Mesenchymal stem cell (in vitro differentiated cells and primary cell): ENCODE measurements around the gene OR5D14. TPM values are rescaled to one million over a fixed set of nuclear protein-coding genes. Genes with fewer than 3 reads are reported as not detected.

Source experiments
- DNase-seq: peaks from one replicate; pipeline ENCODE4 v3.0.0-alpha.2; 2013
- H2AFZ ChIP-seq: one replicate; pipeline ENCODE4 v1.6.1; 2013; ENCODE audit warnings: low read depth, mild to moderate bottlenecking, control low read depth, inconsistent platforms, low read length, moderate library complexity
- H2AK5ac ChIP-seq: 2 replicates; pipeline ENCODE4 v1.6.1; 2013; ENCODE audit warnings: low read length, moderate library complexity, mild to moderate bottlenecking, inconsistent platforms; ENCODE audit not compliant: severe bottlenecking
- H2BK120ac ChIP-seq: one replicate; pipeline ENCODE4 v1.6.1; 2013; ENCODE audit warnings: low read depth, mild to moderate bottlenecking, inconsistent platforms, low read length, moderate library complexity
- H2BK12ac ChIP-seq, 2 experiments: one replicate each; pipeline ENCODE4 v1.6.1; 2013; ENCODE audit warnings: inconsistent platforms in 2 of 2, low read length in 2 of 2, mild to moderate bottlenecking in 2 of 2, moderate library complexity in 2 of 2, control low read depth in 1 of 2
- H2BK15ac ChIP-seq: one replicate; pipeline ENCODE4 v1.6.1; 2013; ENCODE audit warnings: mild to moderate bottlenecking, low read depth, inconsistent platforms; ENCODE audit not compliant: poor library complexity, severe bottlenecking
- H2BK5ac ChIP-seq: 2 replicates; pipeline ENCODE4 v1.6.1; 2013; ENCODE audit warnings: low read depth, mild to moderate bottlenecking, low read length, control low read depth, inconsistent platforms; ENCODE audit not compliant: poor library complexity, severe bottlenecking
- H3K14ac ChIP-seq, 2 experiments: one replicate each; pipeline ENCODE4 v1.6.1; 2013; ENCODE audit warnings: inconsistent platforms in 2 of 2, low read length in 2 of 2, control low read depth in 1 of 2, mild to moderate bottlenecking in 1 of 2, moderate library complexity in 1 of 2
- H3K18ac ChIP-seq, 2 experiments: one replicate each; pipeline ENCODE4 v1.6.1; 2013; ENCODE audit warnings: inconsistent platforms in 2 of 2, low read length in 2 of 2, control low read depth in 1 of 2, low read depth in 1 of 2, mild to moderate bottlenecking in 1 of 2
- H3K23ac ChIP-seq, 2 experiments: one replicate each; pipeline ENCODE4 v1.6.1; 2013; ENCODE audit warnings: inconsistent platforms in 2 of 2, low read length in 2 of 2, mild to moderate bottlenecking in 2 of 2, moderate library complexity in 2 of 2, control low read depth in 1 of 2
- H3K27ac ChIP-seq: 2 replicates; pipeline ENCODE4 v1.5.1; 2013; ENCODE audit warnings: mild to moderate bottlenecking, moderate library complexity, low read length, control low read depth, inconsistent platforms; ENCODE audit not compliant: poor library complexity, severe bottlenecking
- H3K27me3 ChIP-seq, 2 experiments: 2 replicates each; pipeline versions ENCODE4 v1.6.1 to v1.7.0; 2013; ENCODE audit warnings: low read length in 2 of 2, mild to moderate bottlenecking in 2 of 2, moderate library complexity in 2 of 2, control low read depth in 1 of 2, inconsistent platforms in 1 of 2; ENCODE audit not compliant: control insufficient read depth in 1 of 2, insufficient read depth in 1 of 2
- H3K36me3 ChIP-seq, 2 experiments: 2 replicates each; pipeline versions ENCODE4 v1.6.1 to v1.7.0; 2013; ENCODE audit warnings: low read length in 2 of 2, control low read depth in 1 of 2, inconsistent platforms in 1 of 2, low read depth in 1 of 2, mild to moderate bottlenecking in 1 of 2; ENCODE audit not compliant: insufficient read depth in 2 of 2, control insufficient read depth in 1 of 2
- H3K4ac ChIP-seq, 2 experiments: one replicate each; pipeline ENCODE4 v1.6.1; 2013; ENCODE audit warnings: inconsistent platforms in 2 of 2, low read length in 2 of 2, mild to moderate bottlenecking in 2 of 2, moderate library complexity in 2 of 2, control low read depth in 1 of 2, low read depth in 1 of 2
- H3K4me1 ChIP-seq: 2 replicates; pipeline ENCODE4 v1.6.1; 2013; ENCODE audit warnings: low read depth, low read length, control low read depth; ENCODE audit not compliant: control insufficient read depth, insufficient read depth
- H3K4me2 ChIP-seq: 2 replicates; pipeline ENCODE4 v1.6.1; 2013; ENCODE audit warnings: low read length, mild to moderate bottlenecking, inconsistent platforms; ENCODE audit not compliant: poor library complexity, severe bottlenecking
- H3K4me3 ChIP-seq, 2 experiments: 2 replicates each; pipeline versions ENCODE4 v1.5.1 to v1.7.0; 2013; ENCODE audit warnings: low read length in 2 of 2, mild to moderate bottlenecking in 2 of 2, control low read depth in 1 of 2, low read depth in 1 of 2; ENCODE audit not compliant: insufficient read depth in 1 of 2
- H3K79me1 ChIP-seq: replicated peaks from 2 replicates; pipeline ENCODE4 v1.6.1; 2013; ENCODE audit warnings: mild to moderate bottlenecking, control low read depth, low read length, inconsistent platforms; ENCODE audit not compliant: poor library complexity, severe bottlenecking
- H3K9ac ChIP-seq: 2 replicates; pipeline ENCODE4 v1.7.0; 2013; ENCODE audit warnings: mild to moderate bottlenecking, low read length, moderate library complexity
- H3K9me3 ChIP-seq: 2 replicates; pipeline ENCODE4 v1.7.0; 2013; ENCODE audit warnings: mild to moderate bottlenecking, low read length; ENCODE audit not compliant: control insufficient read depth
- H4K8ac ChIP-seq: one replicate; pipeline ENCODE4 v1.6.1; 2013; ENCODE audit warnings: inconsistent platforms, mild to moderate bottlenecking, low read length, moderate library complexity
- H4K91ac ChIP-seq: one replicate; pipeline ENCODE4 v1.6.1; 2013; ENCODE audit warnings: mild to moderate bottlenecking, low read length, inconsistent platforms
- WGBS: methylation state at CpG from one replicate; pipeline ENCODE4 v1.1.7; 2013; ENCODE audit warnings: mixed read lengths; 5-methylcytosine and 5-hydroxymethylcytosine counted together
- polyA plus RNA-seq, 2 experiments: library from polyadenylated mRNA; stranded (reverse); fragments of 200-250 nt; gene quantifications; one replicate each; pipeline ENCODE4 v1.2.3, GENCODE V29; 2013

OR5D14 gene
- not detected for polyA plus RNA-seq (2013, experiment 1 of 2)
- not detected for polyA plus RNA-seq (2013, experiment 2 of 2)

DNA sequence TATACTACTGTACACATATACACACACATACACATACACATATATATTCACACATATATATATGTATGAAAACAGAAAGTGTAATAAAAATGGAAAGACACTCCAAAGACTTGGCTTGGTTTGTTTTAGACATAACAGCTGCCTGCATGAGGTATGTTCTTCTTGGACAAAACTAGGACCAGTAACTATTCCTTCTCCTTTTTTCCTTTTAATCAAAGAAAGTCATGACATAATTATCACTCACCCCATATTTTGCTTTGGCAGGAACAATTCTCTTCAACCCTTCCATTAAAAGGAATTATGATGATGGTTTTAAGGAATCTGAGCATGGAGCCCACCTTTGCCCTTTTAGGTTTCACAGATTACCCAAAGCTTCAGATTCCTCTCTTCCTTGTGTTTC, at the start of gene OR5D14:
Gene OR5D14 (plus strand): TSS at position 301 of the 400 bp plus-strand sequence. CDS start 0 bp downstream, at position 301.
- no peak within 1 kb of the TSS for H3K4me2 ChIP-seq
- DNase-seq: no peak

DNA sequence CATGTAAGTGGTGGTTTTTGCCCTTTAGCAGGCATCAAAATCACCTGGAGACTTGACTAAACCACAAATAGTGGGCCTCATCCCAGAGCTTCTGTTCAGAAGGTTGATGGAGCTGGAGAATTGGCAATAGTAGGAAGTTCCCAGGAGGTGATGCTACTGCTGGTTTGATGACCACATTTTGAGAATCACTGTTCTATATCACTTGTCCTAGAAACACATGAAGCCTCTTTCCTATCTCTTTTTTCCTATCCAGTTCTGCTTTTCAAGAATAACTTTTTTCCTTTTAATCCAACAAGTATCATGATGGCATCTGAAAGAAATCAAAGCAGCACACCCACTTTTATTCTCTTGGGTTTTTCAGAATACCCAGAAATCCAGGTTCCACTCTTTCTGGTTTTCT, 22.2 kb upstream of the OR5D14 start, which contains the start of gene OR5D13:
Gene OR5D13 (plus strand): TSS at position 301 of the 400 bp plus-strand sequence. CDS start 0 bp downstream, at position 301.
- Histone ChIP-seq H3K9ac (no peak within 1 kb of the TSS), H3K4ac (no peak within 1 kb of the TSS), H3K4me2 (no peak within 1 kb of the TSS), H2AK5ac (no peak within 1 kb of the TSS), H4K8ac (no peak within 1 kb of the TSS), H4K91ac (no peak within 1 kb of the TSS), H3K27me3 (no peaks in the 10 kb centered on the region), H2BK15ac (no peak within 1 kb of the TSS), H3K4me1 (no peaks in the 10 kb centered on the region), H2BK12ac (no peak within 1 kb of the TSS), H2BK5ac (no peak within 1 kb of the TSS), H3K18ac (no peak within 1 kb of the TSS), H3K79me1 (no peaks in the 10 kb centered on the region), H3K23ac (no peak within 1 kb of the TSS), H3K27ac (no peak within 1 kb of the TSS), H2AFZ (no peak within 1 kb of the TSS), H3K36me3 (no peaks in the 10 kb centered on the region), H3K4me3 (no peak within 1 kb of the TSS), H3K14ac (no peak within 1 kb of the TSS), H3K9me3 (peaks cover 14% of the 10 kb centered on the region), H2BK120ac (no peak within 1 kb of the TSS)
- no peak for DNase-seq

More for the DNA sequence above, at the start of gene OR5D14:
- Histone ChIP-seq H2BK15ac (no peak within 1 kb of the TSS), H2BK5ac (no peak within 1 kb of the TSS), H3K4me1 (no peaks in the 10 kb centered on the region), H3K4ac (no peak within 1 kb of the TSS), H3K23ac (no peak within 1 kb of the TSS), H2BK12ac (no peak within 1 kb of the TSS), H2AFZ (no peak within 1 kb of the TSS), H4K8ac (no peak within 1 kb of the TSS), H3K36me3 (no peaks in the 10 kb centered on the region), H3K79me1 (no peaks in the 10 kb centered on the region), H3K14ac (no peak within 1 kb of the TSS), H3K9me3 (peaks cover 5% of the 10 kb centered on the region), H3K27me3 (no peaks in the 10 kb centered on the region), H3K27ac (no peak within 1 kb of the TSS), H2AK5ac (no peak within 1 kb of the TSS), H3K4me3 (no peak within 1 kb of the TSS), H3K9ac (no peak within 1 kb of the TSS), H4K91ac (no peak within 1 kb of the TSS), H2BK120ac (no peak within 1 kb of the TSS), H3K18ac (no peak within 1 kb of the TSS)

DNA sequence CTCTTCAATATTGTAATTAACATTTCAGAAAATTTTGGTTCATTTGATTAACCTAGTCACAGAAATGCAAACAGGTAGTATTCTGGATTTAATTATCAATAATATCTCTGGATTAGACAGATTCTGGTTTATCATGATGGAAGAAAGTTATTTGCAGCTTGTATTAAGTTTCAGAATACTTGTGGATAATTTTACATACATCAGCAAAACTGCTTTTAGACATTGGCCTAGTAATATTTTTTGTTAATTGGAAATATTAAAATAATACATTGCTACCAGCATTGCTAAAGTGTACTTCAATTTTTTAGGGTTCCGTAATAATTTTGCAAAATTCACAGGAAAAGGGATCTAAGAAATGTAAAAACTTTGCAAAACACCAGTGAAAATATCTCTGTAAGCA, 3.8 kb upstream of the OR5D14 start:
- Histone ChIP-seq H2BK15ac (no peak overlapping the region), H2BK120ac (no peak overlapping the region), H3K27me3 (no peaks in the 10 kb centered on the region), H3K23ac (no peak overlapping the region), H2AFZ (no peak overlapping the region), H3K9me3 (no peaks in the 10 kb centered on the region), H3K9ac (no peak overlapping the region), H3K14ac (no peak overlapping the region), H4K8ac (no peak overlapping the region), H2BK5ac (no peak overlapping the region), H3K18ac (no peak overlapping the region), H3K36me3 (no peaks in the 10 kb centered on the region), H2BK12ac (no peak overlapping the region), H3K4me2 (no peak overlapping the region), H3K4ac (no peak overlapping the region), H3K27ac (no peak overlapping the region), H3K4me1 (no peaks in the 10 kb centered on the region), H3K4me3 (no peak overlapping the region), H3K79me1 (no peaks in the 10 kb centered on the region), H4K91ac (no peak overlapping the region), H2AK5ac (no peak overlapping the region)
- DNase-seq: no peak
- no CpG with 5 or more reads among the region's 1 CpG for WGBS

DNA sequence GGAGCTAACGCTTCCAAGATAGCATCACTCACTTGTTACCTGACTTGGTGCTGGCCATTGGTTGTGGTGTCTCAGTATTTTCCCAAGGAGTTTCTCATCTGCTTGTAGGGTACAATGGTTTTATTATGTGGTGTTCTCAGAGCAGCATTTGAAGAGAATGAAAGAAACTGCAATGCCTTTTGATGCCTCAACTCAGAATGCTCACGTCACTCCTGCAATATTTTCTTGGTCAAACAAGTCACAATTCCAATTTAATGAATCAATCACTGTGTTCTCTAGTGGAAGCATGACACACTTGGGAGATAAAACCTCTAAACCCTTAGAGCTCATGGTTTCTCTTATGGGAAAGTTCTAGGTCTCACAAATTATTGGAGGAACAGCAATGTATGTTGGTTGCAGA, 2.0 kb upstream of the OR5D14 start:
- Histone ChIP-seq H3K23ac (no peak overlapping the region), H3K4ac (no peak overlapping the region), H3K9me3 (no peaks in the 10 kb centered on the region), H3K79me1 (no peaks in the 10 kb centered on the region), H2AFZ (no peak overlapping the region), H3K4me1 (no peaks in the 10 kb centered on the region), H2BK5ac (no peak overlapping the region), H3K36me3 (no peaks in the 10 kb centered on the region), H4K91ac (no peak overlapping the region), H2AK5ac (no peak overlapping the region), H3K9ac (no peak overlapping the region), H2BK120ac (no peak overlapping the region), H3K14ac (no peak overlapping the region), H3K27me3 (no peaks in the 10 kb centered on the region), H3K27ac (no peak overlapping the region), H3K4me2 (no peak overlapping the region), H3K18ac (no peak overlapping the region), H2BK12ac (no peak overlapping the region), H3K4me3 (no peak overlapping the region), H4K8ac (no peak overlapping the region), H2BK15ac (no peak overlapping the region)
- WGBS: 58% methylated on average over 2 of the region's 2 CpGs
- no peak for DNase-seq
